ENCODE data around the gene SLC9A6.
A peak's percentile ranks its signal among the peaks of the same experiment; 100 is the strongest.

Gene SLC9A6

DNA sequence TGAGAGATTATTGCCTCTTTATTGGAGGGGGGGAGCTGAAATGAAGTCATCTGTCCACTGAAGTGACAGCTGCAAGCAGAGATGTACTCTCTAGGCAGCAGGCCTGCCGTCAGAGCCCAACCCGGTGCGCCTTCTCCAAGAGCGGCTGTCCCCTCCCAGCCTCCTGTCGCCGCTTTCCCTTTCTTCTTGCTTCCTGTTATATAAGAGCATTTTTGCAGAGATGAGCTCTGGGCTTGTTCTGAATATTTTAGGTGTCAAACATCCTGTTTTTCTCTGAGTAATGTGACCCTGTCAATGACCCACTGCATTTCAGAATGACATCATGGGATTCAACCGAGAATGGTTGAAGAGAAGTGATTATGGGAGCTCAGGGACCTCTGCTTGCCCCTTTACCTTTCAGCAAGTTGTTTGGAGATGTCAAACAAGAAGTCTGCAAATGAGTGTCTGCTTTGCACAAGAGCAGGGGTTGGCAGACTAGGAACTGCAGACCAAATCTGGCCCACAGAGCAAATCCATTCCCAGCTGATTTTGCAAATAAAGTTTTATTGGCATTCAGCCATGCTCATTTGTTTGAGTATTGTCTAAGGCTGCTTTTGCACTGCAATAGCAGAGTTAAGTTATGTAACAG lies 79.9 kb downstream of the SLC9A6 start (continued):
- TF ChIP-seq, protein P1, sequence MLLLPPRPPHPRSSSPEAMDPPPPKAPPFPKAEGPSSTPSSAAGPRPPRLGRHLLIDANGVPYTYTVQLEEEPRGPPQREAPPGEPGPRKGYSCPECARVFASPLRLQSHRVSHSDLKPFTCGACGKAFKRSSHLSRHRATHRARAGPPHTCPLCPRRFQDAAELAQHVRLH (tag by site-specific recombination; IDR thresholded peaks at IDR 0.05) = no peak
- TF ChIP-seq KLF9 (tag by site-specific recombination; IDR thresholded peaks at IDR 0.05; ENCODE audit: low read depth) (no peak), WT1 (tag by site-specific recombination; IDR thresholded peaks at IDR 0.05) (0 out of 2 replicates have a peak, but pooled peaks have one; percentile 24), ZNF623 (tag by site-specific recombination; IDR thresholded peaks at IDR 0.05) (no peak), ZNF510 (tag by site-specific recombination; IDR thresholded peaks at IDR 0.05; ENCODE audit: insufficient replicate concordance) (no peak), ZNF596 (tag by site-specific recombination; IDR thresholded peaks at IDR 0.05) (no peak), PATZ1 (tag by site-specific recombination; IDR thresholded peaks at IDR 0.05) (peak; percentile 62), ZNF157 (tag by site-specific recombination; IDR thresholded peaks at IDR 0.05) (no peak), ZNF404 (tag by site-specific recombination; IDR thresholded peaks at IDR 0.05) (no peak), ZBTB7A (tag by site-specific recombination; IDR thresholded peaks at IDR 0.05; ENCODE audit: low read depth) (no peak), ZNF776 (tag by site-specific recombination; IDR thresholded peaks at IDR 0.05; ENCODE audit: borderline replicate concordance) (no peak), ZBTB49 (tag by site-specific recombination; IDR thresholded peaks at IDR 0.05; ENCODE audit: low read depth) (no peak), ZIC2 (tag by site-specific recombination; IDR thresholded peaks at IDR 0.05) (no peak), ZNF426 (tag by site-specific recombination; IDR thresholded peaks at IDR 0.05) (no peak), PRDM10 (tag by site-specific recombination; IDR thresholded peaks at IDR 0.05) (peak; percentile 51), ZNF837 (tag by site-specific recombination; IDR thresholded peaks at IDR 0.05) (no peak), ELK4 (IDR thresholded peaks at IDR 0.05; ENCODE audit: borderline replicate concordance, low read depth, low read length) (no peak), ZBTB17 (tag by site-specific recombination; IDR thresholded peaks at IDR 0.05) (peak; percentile 93), ZBTB8A (tag by site-specific recombination; IDR thresholded peaks at IDR 0.05) (peak; percentile 50; the same call in 1 of the 2 replicates), ZNF121 (tag by site-specific recombination; IDR thresholded peaks at IDR 0.05) (no peak), ZNF391 (tag by site-specific recombination; IDR thresholded peaks at IDR 0.05; ENCODE audit: borderline replicate concordance, low read depth) (no peak), ZNF146 (tag by site-specific recombination; IDR thresholded peaks at IDR 0.05) (0 out of 2 replicates have a peak, but pooled peaks have one; percentile 30)
- TF ChIP-seq, protein P2, sequence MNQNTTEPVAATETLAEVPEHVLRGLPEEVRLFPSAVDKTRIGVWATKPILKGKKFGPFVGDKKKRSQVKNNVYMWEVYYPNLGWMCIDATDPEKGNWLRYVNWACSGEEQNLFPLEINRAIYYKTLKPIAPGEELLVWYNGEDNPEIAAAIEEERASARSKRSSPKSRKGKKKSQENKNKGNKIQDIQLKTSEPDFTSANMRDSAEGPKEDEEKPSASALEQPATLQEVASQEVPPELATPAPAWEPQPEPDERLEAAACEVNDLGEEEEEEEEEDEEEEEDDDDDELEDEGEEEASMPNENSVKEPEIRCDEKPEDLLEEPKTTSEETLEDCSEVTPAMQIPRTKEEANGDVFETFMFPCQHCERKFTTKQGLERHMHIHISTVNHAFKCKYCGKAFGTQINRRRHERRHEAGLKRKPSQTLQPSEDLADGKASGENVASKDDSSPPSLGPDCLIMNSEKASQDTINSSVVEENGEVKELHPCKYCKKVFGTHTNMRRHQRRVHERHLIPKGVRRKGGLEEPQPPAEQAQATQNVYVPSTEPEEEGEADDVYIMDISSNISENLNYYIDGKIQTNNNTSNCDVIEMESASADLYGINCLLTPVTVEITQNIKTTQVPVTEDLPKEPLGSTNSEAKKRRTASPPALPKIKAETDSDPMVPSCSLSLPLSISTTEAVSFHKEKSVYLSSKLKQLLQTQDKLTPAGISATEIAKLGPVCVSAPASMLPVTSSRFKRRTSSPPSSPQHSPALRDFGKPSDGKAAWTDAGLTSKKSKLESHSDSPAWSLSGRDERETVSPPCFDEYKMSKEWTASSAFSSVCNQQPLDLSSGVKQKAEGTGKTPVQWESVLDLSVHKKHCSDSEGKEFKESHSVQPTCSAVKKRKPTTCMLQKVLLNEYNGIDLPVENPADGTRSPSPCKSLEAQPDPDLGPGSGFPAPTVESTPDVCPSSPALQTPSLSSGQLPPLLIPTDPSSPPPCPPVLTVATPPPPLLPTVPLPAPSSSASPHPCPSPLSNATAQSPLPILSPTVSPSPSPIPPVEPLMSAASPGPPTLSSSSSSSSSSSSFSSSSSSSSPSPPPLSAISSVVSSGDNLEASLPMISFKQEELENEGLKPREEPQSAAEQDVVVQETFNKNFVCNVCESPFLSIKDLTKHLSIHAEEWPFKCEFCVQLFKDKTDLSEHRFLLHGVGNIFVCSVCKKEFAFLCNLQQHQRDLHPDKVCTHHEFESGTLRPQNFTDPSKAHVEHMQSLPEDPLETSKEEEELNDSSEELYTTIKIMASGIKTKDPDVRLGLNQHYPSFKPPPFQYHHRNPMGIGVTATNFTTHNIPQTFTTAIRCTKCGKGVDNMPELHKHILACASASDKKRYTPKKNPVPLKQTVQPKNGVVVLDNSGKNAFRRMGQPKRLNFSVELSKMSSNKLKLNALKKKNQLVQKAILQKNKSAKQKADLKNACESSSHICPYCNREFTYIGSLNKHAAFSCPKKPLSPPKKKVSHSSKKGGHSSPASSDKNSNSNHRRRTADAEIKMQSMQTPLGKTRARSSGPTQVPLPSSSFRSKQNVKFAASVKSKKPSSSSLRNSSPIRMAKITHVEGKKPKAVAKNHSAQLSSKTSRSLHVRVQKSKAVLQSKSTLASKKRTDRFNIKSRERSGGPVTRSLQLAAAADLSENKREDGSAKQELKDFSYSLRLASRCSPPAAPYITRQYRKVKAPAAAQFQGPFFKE (tag by site-specific recombination; IDR thresholded peaks at IDR 0.05; ENCODE audit: borderline replicate concordance) = no peak
